HEK293 (cell line): Measurements from ENCODE around the gene AMBRA1.

Experiments used
- CTCF ChIP-seq: fragments of 450-650 bp; formaldehyde crosslinking; IDR thresholded peaks from 2 replicates; pipeline ENCODE4 v1.5.1; 2016; ENCODE audit warnings: missing biosample characterization, missing genetic modification characterization
- GLI2 ChIP-seq: fragments of 450-650 bp; formaldehyde crosslinking; IDR thresholded peaks from 2 replicates; pipeline ENCODE4; 2017; ENCODE audit warnings: missing biosample characterization, missing genetic modification characterization, low read depth, borderline replicate concordance
- ZNF561 ChIP-seq: fragments of 450-650 bp; IDR thresholded peaks from 2 replicates; pipeline ENCODE4 v1.5.1; 2018; ENCODE audit warnings: missing biosample characterization, missing genetic modification characterization, borderline replicate concordance

GRCh38 chr11:46535688-46536087 is 58.1 kb downstream of the AMBRA1 start:
- TF ChIP-seq CTCF (tag by site-specific recombination) (no peak), GLI2 (tag by site-specific recombination) (no peak), ZNF561 (tag by site-specific recombination) (no peak)
